NCI-H1048 (cell line): ENCODE data around the gene ULK1.
"Not testable (repeated sequence)": the region's sequence is repeated elsewhere in the genome, so short reads cannot be mapped to it uniquely, and the experiment has no call there.

Experiments used
- DNase-seq: peaks from one replicate; lab custom pipeline; 2025; lab: John Stamatoyannopoulos, UW

Gene ULK1

GRCh38 chr12:131862084-131862441 is 32.4 kb upstream of the ULK1 start:
- no peak for DNase-seq

GRCh38 chr12:131862600-131862993 is 31.8 kb upstream of the ULK1 start:
- DNase-seq: no peak

- no peak for DNase-seq
Measured at GRCh38 chr12:131862994-131863710, 31.3 kb upstream of the ULK1 start.

- DNase-seq: no peak
Measured at GRCh38 chr12:131863711-131864396, 30.6 kb upstream of the ULK1 start.

GRCh38 chr12:131864469-131864868 is 30.0 kb upstream of the ULK1 start:
- DNase-seq: no peak

- no peak for DNase-seq
Measured at GRCh38 chr12:131865180-131865875, 29.1 kb upstream of the ULK1 start.

- no peak for DNase-seq
Measured at GRCh38 chr12:131867471-131867870, 27.0 kb upstream of the ULK1 start.

GRCh38 chr12:131867891-131868675 is 26.3 kb upstream of the ULK1 start:
- DNase-seq: no peak

- DNase-seq: no peak
Measured at GRCh38 chr12:131869871-131870418, 24.5 kb upstream of the ULK1 start.

- DNase-seq: no peak
Measured at GRCh38 chr12:131871677-131872076, 22.7 kb upstream of the ULK1 start.

- DNase-seq: no peak
Measured at GRCh38 chr12:131872154-131873051, 22.0 kb upstream of the ULK1 start.

- DNase-seq: no peak
Measured at GRCh38 chr12:131873293-131873692, 21.1 kb upstream of the ULK1 start.

GRCh38 chr12:131874972-131875371 is 19.4 kb upstream of the ULK1 start:
- not testable (repeated sequence) for DNase-seq

- not testable (repeated sequence) for DNase-seq
Measured at GRCh38 chr12:131877216-131877615, 17.2 kb upstream of the ULK1 start.

GRCh38 chr12:131878436-131878835 is 16.0 kb upstream of the ULK1 start:
- DNase-seq: not testable (repeated sequence)

- no peak for DNase-seq
Measured at GRCh38 chr12:131882804-131883520, 11.5 kb upstream of the ULK1 start.

- DNase-seq: no peak
Measured at GRCh38 chr12:131883521-131883900, 10.9 kb upstream of the ULK1 start.

GRCh38 chr12:131885076-131885475 is 9.3 kb upstream of the ULK1 start:
- not testable (repeated sequence) for DNase-seq

- DNase-seq: no peak
Measured at GRCh38 chr12:131885543-131886057, 8.8 kb upstream of the ULK1 start.

- DNase-seq: not testable (repeated sequence)
Measured at GRCh38 chr12:131891722-131892121, 2.7 kb upstream of the ULK1 start.
